HG03558 (cell line): ENCODE results near the gene DLGAP1.
"Not testable (repeated sequence)": the region's sequence is repeated elsewhere in the genome, so short reads cannot be mapped to it uniquely, and the experiment has no call there.

ENCODE experiments used
- ATAC-seq: cut with Tn5 transposase; IDR thresholded peaks from one replicate; pipeline ENCODE4 v1.9.1; 2021; ENCODE audit warnings: moderate number of reproducible peaks; ENCODE audit not compliant: unreplicated experiment; ENCODE audit errors: extremely low read depth

The DLGAP1 gene

GRCh38 chr18:4455113-4455811, at the start of gene DLGAP1:
DLGAP1 (minus strand) TSS chr18:4455307.
- no peak for ATAC-seq

DNA sequence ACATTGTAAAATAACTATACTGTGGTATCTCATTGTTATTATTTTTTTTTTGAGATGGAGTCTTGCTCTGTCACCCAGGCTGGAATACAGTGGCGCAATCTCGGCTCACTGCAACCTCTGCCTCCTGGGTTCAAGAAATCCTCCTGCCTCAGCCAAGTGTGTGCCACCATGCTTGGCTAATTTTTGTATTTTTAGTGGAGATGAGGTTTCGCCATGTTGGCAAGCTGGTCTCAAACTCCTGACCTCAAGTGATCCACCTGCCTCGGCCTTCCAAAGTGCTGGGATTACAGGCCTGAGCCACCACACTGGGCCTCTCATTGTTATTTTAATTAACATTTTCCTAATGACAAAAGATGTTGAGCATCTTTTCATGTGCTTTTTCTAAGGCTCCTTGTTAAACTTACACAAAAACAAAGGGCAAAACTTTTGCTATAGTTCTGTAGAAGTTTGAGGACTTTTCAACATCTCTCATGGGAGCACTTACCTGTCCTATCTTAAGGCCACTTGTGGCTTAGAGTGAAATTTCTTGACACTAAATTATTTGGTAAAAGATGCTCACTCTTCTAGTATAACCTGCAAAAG, 39.7 kb upstream of the DLGAP1 start:
- not testable (repeated sequence) for ATAC-seq

DNA sequence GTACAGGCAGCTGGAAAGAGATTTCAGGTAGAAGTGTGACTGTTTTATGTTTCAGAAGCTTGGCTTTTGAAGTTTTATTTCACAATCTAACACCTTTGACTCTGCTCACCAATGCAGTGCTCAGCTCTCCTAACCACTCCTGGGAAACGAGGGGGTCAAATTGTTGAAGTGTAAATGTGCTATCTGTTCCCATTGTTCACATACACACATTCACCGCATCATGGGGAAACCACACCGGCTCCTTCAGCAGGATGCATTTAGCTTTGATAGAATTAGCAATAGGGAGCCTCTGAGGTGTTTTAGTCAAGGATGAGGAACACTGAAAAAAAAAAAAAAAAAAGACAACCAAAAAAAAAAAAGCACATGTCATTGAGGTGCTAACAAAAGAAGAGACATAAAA, 13.4 kb upstream of the DLGAP1 start:
- no peak for ATAC-seq

- no peak for ATAC-seq
Measured at GRCh38 chr18:4454537-4455112, 482 bp downstream of the DLGAP1 start.

- ATAC-seq = no peak
Measured at GRCh38 chr18:4453874-4454536, 1.1 kb downstream of the DLGAP1 start.

GRCh38 chr18:4453567-4453873, 1.6 kb downstream of the DLGAP1 start:
- no peak for ATAC-seq

DNA sequence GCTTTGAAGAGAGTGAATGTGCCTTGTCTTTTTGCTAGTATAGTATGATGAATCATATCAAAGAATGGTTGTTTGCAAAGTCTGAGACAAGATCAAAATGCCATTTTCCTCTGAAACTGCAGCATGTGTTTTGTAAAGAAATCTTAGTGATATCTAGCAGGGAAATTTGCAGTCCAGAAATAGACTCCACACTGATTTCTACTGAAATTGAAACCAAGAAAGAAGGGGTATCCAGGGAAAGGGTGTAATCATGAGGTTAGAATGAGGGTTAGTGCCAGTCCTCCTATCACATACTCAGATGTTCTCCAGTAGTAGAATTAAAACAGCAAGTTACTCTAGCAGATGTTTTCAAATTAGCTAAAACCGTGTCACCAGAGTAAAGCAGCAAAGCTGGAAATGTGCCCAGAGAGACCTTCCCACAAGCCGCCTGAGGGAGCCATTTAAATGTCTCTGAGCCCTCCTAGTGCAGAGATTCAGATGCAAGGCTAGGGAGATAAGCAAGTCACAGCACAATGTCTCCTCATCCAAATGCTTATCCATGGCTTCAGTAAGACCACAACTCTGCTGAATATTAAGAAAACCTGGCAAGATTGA, 4.9 kb downstream of the DLGAP1 start:
- ATAC-seq = no peak

- no peak for ATAC-seq
Measured at GRCh38 chr18:4445902-4446301, 9.2 kb downstream of the DLGAP1 start.

DNA sequence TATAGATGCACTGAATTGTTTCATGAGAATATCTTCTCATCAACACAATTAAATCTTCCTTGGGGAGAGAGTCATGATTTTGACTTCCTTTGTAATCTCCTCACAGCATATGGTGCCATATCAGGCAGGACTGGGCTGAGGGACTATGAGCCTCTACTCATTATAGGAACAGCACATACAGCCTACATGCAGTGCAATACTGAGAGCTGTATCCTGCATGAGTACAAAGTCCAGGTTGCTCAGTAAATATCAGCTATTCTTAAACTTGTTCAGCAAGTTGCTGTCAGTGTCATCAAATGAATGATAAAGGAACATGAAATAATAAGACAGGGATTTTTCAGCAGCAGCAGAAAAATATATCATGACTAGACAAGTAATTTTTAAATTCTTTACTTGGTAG, 10.8 kb downstream of the DLGAP1 start:
- no peak for ATAC-seq

GRCh38 chr18:4441098-4441497, 14.0 kb downstream of the DLGAP1 start:
- no peak for ATAC-seq

GRCh38 chr18:4438938-4439337, 16.2 kb downstream of the DLGAP1 start:
- ATAC-seq = no peak

- no peak for ATAC-seq
Measured at GRCh38 chr18:4433717-4434116, 21.4 kb downstream of the DLGAP1 start.

DNA sequence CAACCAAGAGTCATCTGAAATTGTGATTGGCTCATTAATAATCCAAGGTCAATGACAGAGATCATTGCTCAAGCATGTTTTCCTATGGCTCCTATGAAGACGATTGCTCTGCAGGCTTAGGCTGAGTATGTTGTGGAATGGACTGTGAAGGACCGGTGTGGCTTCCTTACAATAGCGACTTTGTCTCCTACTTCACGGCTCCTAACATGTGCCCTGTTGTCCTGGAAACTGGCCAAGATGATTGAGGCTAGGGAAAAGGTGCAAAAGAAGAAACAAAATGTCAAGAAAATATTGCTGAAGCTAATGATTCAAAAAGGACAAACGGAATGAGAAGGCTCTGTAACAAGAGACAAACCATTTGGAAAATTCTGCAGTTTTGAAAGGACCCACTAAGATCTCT, 24.3 kb downstream of the DLGAP1 start:
- ATAC-seq = no peak

- ATAC-seq = no peak
Measured at GRCh38 chr18:4417714-4418113, 37.4 kb downstream of the DLGAP1 start.

- ATAC-seq = no peak
Measured at GRCh38 chr18:4416976-4417375, 38.1 kb downstream of the DLGAP1 start.

GRCh38 chr18:4412286-4412685, 42.8 kb downstream of the DLGAP1 start:
- no peak for ATAC-seq

DNA sequence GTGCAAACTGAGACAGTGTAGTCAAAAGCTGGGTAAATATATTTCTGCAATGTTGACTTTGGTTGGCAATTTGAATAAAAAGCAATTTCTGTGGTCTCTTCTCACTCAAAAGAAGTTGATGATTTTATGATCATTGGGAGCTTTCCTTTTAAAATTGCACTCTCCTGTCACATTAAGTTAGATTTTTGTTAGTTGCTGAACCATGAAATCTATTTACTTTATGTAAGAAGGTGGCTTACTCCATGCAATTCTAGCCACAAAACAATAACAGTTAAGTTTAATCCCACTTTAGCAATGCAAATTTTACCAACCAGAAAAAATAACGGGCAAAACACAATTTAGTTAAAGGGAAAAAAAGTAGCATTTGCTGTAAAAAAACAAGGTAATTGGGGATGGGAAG, 48.3 kb downstream of the DLGAP1 start:
- no peak for ATAC-seq

DNA sequence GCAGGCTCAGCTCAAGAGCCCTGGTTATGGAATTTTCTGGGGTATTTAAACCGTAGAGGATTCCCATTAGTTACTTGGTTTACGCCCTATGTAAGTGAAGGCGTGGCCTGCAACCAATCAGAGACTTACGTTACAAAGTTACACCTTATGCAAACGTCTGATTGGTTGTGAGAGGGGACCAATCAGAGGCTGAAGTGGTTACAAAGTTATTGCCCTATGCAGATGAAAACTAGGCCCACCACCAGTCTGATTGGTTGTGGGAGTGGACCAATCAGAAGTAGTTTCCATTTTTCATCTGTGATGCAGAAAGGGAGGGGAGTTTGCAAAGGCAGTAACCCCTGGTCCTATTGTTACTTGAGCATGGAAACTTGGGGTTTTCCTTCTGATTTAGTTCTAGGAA, 49.1 kb downstream of the DLGAP1 start:
- no peak for ATAC-seq

DNA sequence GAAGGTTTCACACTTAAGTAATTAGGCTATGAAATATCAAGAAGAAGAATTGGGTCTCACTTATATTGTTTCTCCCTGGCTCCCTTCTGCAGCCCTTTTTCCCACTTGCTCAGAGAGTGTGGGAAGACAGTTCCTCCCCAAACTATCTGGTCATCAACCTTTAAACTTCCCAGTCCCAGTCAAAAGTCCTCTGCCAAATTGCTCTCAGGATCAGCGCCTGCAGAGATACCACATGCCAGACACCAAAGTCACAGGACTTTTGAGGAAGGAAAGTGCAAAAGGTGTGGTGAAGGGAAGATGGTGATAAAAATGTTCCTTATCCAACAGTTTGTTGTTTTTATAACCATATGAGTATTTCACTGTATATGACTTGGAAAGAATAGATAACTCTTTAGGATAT, 51.3 kb downstream of the DLGAP1 start:
- no peak for ATAC-seq

- ATAC-seq = no peak
Measured at GRCh38 chr18:4400911-4401310, 54.2 kb downstream of the DLGAP1 start.

DNA sequence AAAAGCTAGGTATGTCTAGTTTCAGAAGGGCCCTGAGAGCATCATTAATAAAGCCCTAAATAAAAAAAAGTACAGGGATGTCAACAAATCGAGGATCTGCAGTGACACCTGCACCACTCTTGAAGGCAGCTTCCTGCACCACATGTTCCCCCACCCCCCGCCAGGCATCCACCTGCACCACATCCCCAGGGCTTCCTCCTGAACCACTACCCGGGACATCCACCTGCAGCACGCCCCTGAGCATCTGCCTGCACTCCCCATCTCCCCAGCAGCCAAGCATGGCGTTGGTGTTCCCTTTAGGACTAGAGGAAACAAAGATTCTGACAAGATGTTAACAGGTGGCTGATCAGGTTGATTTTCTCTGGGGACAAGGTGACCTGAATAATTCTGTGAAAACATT, 55.2 kb downstream of the DLGAP1 start:
- no peak for ATAC-seq
